ENCODE results near the gene NUDT5.
"Not testable (repeated sequence)": the region's sequence is repeated elsewhere in the genome, so short reads cannot be mapped to it uniquely, and the experiment has no call there.

Gene NUDT5

DNA sequence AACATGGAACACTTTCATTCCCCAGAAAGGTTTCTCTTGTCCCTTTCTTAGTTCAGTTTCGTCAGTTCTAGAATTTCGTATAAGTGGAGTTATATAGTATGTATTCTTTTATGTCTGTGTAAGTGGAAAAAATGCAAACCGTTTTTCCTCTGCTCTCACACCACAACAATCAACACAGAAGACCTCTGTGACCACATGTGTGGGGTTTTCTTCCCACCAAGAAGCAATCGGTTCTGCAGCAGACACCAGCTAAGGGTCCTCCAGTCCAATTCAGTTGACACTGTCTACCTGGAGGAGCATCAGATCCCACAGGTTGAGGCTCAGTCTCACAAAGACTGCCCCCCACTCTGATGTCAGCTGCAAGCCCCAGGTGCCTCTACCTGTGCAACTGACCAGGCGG is 6.5 kb upstream of the NUDT5 start:
- FAIRE-seq = no peak

DNA sequence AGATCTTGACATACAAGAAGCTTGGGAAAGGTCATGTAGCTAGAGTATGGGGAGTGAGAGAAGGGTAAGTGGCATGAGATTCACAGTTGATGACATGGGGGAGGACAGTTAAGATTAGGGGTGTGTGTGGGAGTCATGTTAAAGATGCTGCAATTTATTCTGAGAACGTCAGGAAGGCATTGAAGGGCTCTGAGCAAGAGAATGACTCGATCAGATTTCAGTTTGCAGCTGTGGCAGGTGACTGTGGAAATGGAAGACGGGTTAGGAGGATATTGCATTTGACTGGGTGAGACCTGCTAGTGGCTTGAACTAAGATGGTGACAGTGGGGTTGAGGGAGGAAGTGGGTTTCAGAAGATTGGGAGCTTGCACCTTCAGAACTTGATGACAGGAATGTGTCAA is 5.9 kb upstream of the NUDT5 start:
- FAIRE-seq = no peak

DNA sequence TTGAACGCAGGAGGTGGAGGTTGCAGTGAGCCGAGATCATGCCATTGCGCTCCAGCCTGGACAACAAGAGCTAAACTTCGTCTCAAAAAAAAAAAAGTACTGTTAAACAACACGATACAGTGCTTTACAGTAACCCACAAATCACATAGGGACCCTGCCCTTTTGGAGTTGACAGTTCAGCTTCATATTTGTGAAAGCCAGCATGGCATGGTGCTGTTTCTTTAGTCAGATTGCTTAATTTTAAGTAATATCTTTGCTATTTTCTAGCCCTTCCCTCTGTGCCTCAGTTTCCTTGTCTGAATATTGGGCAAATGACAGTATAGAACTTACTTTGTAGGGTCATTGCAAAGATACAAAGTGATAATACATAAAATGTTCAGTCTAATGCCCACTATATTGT is 5.2 kb upstream of the NUDT5 start:
- no peak for FAIRE-seq

DNA sequence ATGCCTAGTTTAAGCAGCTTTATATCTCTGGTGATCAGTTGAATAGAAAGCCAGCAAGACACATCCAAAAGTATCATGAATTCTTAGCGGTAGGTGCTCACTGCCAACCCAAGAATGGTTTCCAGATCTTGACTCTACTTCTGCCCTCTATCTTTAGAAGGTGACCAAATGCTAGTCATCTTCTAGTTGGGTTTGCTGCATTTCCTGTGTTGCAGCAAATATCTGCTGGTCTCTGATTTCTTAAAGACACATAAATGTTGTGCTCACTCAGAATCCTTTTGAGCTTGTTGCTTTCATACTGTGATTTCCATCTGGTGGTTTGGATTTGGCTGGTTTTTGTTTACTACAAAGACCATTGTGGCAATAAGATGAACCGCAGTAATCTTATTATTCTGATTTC is 2.5 kb upstream of the NUDT5 start:
- no peak for FAIRE-seq

DNA sequence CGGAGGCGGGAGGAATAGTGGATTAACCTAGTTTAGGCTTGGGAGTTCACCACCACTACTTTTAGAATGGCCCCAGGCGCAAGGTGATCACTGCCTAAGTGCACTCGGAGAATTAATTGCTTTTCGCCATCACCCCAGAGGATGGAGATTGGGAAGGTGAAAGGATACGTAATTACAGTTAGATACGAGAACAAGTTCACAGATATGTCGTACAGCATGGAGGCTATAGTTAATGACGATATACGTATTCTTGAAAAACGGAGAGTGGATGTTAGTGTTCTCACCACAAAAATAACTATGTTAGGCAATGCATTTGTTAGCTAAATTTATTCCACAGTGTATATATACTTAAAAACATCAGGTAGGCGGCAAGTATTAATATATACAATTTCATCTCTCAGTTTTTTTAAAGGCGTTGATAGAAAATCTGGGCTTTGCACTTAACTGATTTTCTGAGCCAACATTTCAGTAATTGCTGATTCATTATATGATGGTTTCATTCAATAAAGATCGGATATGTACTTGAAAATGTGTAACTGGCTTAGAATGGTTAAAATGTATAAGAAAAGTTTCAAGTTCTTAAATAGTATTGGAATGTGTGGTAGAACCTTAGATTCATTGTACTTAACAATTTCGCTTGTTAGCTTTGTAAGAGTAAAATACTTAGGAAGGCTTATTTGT is 980 bp upstream of the NUDT5 start:
- no peak for FAIRE-seq

DNA sequence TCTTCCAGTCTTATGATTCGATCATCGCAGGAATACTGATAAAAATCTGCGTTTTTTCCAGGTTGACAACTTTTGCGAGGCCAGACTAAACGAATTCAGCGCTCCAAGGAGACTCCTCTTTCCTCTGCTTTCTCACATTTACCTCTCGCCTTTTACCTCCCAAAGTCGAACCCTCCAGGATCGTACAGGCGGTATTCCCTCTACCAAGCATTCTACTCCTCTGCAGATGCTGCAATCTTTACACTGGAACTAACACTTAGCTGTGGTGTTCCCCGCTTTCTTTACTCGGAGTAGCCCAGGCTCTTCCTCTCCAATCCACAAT is 449 bp downstream of the NUDT5 start:
- no peak for FAIRE-seq

DNA sequence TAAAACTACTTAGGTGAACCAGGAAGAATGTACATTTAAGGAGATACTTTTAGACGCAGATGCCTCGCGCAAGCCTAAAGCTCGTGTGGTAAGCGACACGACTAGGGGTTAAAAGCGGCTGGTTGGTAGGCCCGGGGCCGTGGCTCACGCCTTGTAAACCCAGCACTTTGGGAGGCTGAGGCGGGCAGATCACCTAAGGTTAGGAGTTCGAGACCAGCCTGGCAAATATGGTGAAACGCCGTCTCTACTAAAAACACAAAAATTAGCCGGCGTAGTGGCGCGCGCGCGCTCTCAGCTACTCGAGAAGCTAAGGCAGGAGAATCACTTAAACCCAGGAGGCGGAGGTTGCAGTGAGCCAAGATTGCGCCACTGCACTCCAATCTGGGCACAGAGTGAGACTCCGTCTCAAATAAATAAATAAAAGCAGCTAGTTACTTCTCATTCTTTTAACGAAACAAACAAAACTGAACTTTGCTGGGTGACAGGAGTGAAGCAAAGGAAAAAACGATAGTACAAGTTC is 879 bp downstream of the NUDT5 start:
- FAIRE-seq = no peak

DNA sequence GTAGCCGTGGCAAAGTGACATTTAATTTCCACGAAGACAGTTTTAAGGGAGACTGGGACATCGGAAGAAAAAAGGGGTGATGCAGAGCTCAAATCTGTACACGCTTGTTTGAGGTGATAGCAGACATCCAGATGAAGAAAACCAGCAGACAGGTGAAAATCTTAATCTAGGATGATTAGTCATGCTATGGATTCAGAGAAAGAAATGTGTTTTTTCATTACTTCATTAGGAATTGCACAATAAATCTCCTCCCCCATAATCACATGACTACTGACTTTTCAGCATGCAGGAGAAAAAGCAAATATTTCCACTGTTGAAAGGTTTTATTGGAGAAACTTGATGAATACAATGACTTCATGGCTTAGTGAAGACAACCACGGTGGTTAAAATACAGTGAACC is 2.5 kb downstream of the NUDT5 start:
- no peak for FAIRE-seq

DNA sequence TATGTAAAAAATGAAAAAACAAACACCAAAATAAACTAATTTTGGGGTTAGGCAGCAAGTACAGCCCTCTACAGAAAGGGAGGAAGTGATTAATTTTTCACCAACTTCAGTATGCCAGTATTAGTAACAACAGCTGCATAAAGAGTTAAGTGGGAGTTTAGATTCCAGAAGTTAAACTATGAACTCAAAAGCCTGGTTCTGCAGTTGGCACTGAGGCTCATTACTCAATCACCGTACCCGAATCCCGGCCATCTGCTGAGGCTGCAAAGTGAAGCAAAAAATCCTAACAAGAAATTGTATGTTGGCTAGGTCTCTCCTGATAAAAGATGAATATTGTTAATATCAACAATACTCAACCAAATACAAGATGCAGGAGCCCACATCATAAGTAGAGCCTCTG is 4.0 kb downstream of the NUDT5 start:
- FAIRE-seq = no peak

DNA sequence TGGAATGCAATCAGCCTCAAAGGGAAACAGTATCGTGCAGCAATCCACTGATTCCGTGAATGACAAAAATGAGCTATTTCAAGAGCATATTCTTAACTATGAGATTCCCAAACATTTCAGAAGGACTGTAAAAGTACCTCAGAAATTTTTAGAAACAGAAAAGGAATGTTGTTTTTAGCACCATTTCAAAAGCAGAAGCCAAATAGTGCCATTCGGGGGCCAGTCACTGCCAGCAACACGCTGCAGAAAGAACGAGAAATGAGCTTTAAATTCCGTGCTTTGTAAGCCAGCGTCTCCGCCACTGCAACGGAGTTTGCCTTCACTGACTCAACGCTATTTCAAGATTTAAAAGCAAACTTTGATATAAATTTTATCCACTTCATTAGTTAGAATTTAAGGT is 6.3 kb downstream of the NUDT5 start:
- no peak for FAIRE-seq

DNA sequence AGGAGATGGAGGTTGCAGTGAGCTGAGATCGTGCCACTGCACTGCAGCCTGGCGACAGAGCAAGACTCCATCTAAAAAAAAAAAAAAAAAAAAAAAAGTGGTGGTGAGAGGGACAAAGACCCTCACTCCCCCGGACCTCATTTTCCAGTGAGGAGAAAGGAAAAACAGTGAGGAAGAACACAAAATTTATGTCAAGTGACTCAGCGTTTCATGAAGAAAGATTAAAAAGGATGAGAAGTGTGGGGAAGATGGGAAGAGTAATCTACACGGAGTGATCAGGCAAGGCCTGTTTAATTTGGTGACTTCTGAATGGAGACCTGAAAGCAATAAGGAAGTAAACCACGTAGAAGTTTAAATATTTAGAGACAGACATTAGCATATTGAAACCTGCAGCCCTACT is 7.0 kb downstream of the NUDT5 start:
- FAIRE-seq = no peak

DNA sequence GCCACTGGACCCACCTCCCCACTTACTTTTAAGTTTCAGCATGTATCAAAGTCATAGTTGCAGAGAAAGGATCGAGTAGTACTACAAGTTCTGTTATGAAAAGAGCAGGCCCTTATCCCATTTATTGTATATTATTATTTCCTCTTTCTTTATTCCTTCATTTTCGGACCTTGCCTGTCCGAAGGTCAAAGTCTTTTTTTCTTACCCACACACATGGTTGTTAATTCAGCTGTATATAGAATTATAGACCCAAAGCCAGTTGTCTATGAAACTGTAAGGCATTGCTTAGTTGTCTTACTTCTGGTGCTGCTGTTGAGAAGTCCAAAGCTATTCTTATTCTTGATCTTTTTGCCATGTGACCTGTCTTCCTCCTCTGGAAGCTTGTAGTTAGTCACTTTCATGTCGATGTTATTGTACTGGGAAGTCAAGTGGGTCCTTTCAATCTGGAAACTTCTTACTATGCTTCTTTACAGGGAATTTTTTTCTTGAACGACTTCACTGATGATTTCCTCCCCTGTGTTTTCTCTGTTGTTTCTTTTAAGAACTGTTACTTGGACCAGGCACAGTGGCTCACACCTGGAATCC is 8.3 kb downstream of the NUDT5 start:
- no peak for FAIRE-seq

DNA sequence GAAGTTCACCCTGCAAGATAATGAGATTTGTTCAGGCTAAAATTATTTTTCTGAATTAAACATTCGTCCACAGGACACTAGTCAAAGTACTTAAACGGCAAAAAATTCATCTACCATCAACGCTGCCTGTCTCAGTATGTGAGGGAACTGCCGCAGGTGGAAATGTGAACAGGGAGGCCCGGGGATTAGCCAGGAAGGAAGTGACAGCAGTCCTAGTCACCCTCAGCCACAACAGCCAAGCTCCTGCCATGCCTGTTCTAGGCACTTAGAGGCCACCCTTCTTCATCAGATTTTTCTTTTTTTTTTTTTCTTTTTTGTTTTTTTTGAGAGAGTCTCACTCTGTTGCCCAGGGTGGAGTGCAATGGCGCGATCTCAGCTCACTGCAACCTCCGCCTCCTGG is 9.4 kb downstream of the NUDT5 start:
- FAIRE-seq = no peak

DNA sequence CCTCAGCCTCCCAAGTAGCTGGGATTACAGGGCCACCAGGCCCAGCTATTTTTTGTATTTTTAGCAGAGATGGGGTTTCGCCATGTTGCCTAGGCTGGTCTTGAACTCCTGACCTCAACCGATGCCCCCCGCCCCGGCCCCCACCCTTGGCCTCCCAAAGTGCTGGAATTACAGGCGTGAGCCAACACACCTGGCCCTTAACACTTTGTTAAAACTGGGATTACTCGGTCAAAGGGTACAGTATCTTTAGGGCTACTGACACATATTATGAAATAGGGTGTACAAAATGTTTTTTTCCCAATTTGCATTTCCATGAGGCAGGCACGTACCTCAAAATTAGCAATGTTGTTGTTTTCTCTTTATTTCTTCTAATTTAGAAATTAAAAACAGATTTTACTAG is 11.5 kb downstream of the NUDT5 start:
- FAIRE-seq = no peak

DNA sequence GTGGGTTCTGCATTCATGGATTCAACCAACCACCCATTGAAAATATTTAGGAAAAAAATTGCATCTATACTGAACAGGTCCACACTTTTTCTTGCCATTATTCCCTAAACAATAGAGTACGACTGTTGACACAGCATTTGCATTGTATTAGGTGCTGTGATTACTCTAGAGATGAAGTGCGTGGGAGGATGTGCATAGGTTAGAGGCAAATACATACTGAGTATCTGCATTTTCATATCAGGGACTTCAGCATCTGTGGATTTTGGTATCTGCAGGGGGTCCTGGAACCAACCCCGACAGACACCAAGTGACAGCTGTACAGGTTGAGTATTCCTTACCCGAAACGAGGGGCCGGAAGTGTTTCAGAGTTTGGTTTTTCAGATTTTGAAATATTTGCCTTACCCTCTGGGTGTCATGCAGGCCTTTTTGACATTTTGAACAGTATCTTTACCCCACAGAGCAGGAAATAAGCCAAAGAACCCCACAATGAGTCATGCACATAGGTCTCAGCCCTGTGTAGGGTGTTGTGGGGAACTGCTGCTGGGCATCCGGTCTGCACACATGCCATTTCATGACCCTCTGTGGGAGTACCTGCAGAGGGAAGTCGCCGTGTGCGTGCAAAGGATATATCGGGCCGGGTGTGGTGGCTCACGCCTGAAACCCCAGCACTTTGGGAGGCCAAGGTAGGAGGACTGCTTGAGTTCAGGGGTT is 14.5 kb downstream of the NUDT5 start:
- no peak for FAIRE-seq

DNA sequence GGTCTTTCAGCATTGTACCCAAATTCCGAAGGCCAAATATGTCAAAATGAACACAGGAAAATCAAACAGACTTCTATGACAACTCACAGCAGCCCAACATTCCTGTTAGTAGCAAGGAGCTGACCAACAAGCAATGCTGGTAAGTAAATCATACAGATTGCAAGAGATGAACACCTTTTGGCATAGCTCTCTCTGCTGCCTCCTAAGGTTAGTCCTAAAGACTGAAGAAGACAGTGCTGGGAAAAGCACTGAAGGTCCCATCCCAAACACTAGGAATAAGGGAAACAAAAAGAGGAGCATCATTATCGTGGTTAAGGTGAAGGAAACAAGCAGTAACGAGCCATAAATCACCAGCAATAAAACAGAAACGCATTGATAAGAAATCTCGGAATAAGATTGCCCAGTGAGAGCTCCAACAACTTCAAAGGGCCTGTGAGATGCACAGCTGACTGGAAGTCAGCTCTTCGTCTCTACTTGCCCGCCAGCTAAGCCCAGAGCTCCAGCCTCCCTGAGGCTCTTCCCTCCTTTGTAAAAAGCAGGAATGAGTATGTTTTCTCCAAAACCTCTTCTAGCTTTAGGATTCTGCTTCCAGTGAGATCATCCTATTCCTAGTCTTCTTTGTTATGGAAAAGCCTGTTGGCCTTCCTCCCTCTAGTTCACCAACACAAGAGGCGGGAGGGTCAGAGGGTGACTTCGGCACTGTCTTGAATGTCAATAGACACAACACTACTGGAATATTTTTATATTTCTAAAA is 15.3 kb downstream of the NUDT5 start:
- FAIRE-seq = no peak

DNA sequence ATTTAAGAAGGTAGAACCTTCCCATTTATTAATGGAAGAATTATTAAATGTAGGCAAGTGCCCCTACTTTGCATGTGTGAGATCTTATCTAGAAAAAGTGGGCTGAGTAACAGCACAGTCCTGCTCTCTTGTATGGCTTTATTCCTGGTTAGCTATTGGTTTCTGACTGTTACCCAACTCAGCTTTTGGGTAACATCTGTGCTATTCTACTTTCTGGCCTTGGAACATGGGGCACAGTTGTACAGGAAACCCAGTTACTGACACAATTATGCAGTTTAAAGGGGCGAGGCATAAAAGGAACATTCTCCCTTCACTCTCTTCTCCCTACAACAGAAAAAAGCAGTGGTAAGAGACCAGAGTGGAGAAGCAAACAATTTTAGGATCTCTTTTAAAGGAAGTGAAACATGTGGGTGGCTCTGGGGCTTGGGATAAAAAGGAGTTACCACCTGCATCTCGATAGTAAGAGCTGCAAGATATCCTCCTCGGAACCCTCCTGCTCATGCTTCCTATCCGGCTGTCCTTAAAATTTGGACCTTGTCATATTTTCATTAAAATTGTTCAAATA is 16.0 kb downstream of the NUDT5 start:
- FAIRE-seq = no peak

DNA sequence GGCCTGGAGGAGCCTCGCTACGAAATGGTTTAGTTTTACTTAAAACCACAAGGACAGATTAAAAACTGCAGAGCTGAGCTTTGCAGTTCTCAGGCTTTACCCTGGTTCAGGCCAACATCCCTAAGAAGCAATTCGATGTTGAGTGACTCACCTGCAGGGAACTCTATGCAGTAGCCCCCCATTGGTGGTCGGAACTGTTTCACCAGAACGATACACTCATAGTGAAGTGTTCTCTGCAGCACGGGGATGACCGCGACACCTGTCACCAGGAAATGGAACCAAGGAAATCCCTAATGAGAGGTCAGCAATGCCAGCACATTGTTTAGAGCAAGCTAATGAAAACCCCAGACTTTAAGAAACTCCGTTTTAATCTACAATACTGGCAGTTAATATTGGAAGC is 18.0 kb downstream of the NUDT5 start:
- FAIRE-seq = no peak

DNA sequence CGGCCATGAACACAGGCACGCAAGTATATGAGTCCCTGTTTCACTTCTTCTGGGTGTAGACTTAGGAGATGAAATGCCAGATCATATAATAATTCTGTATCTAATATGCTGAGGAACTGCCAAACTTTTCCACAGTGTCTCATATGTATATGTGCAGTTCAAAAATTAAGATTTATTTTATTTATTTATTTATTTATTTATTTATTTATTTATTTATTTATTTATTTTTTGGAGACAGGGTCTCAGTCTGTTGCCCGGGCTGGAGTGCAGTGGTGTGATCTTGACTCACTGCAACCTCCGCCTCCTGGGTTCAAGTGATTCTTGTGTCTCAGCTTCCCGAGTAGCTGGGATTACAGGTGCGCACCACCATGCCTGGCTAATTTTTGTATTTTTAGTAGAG is 24.2 kb downstream of the NUDT5 start:
- FAIRE-seq = not testable (repeated sequence)

DNA sequence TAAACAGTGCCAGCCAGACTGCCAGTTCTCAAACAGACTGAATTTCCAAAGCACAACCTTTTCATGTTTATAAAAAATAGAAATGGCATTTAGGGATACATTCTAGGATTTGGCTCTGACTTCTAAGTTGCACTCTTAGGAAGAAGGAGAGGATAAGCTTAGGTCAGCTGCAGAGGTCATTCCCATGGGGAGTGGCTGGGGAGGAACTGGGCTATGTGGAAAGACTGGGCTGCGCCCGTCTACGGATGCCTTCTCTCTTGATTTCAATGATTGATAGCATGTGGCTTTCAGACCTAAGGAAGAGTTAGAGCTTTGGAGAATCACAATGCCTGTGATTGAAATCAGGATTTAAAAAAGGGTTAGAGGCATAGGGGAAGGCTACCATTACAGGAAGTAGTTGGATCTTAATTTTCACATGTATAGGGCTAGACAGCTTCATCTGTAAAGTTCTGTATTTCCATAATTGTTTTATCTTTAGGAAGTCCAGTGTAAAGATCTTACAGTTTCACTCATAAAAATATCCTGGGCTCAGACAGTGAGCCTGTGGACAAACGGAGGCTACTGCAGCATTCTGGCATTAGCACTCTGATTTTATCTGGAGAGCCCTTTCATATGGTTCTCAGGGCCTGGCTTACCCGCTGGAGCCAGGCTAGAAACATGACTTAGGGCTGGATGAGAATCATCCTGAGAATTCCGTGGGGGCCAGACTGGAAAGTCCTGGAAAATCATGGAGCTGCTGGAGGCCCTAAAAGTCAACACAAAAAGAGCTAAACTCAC is 29.5 kb downstream of the NUDT5 start:
- FAIRE-seq = no peak

DNA sequence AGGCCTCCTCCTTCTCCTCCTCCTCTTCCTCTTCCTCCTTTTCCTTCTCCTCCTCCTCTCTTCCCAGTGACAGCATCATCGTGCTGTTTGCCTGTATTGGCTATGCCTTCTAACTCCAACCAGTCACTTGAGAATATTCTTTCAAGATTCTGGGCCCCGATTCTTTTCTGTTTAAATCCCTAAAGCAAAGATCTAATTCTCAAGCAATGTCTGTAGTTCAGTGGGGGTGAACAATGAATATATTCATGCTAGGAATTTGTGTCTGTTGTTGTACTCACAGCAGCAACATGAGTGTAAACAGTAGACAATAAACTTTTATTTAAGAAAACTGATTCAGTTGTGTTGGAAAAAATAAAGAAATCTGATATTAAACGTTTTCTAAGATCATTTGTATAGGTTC is 30.7 kb downstream of the NUDT5 start:
- FAIRE-seq = no peak

DNA sequence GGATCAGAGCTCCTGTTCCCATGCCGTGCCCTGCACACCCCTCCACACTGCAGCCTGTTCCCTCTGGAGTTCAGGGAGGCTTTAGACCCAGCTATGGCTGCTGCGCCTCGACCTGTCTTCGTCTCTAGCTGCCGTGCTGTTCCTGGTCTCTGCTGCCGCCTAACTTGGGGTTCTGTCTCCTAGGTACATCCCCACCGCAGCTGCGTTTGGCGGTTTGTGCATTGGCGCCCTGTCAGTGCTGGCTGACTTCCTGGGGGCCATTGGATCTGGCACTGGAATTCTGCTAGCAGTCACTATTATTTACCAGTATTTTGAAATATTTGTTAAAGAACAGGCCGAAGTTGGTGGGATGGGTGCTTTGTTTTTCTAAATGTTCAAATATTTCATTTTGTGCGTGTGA is 31.6 kb downstream of the NUDT5 start:
- FAIRE-seq = no peak

DNA sequence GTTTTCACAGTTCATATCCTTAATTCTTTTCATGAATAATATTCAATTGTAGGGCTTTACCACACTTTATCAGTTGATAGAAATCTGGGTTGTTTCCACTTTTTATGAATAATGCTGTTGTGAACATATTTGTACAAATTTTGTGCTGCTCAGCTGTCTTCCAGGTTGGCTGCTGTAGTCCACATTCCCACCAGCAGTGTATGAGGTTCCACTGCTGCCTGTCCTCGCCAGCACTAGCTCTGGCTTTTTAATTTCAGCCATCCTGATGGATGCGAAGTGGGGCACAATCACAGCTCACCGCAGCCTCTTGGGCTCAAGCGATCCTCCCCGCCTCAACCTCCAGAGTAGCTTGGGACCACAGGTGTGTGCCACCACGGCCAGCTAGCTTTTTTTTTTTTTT is 32.8 kb downstream of the NUDT5 start:
- no peak for FAIRE-seq

Data from A204.1 (cell line).